ENCODE measurements around the gene DCUN1D1.

Gene DCUN1D1

GRCh38 chr3:182895513-182896112 lies 84.7 kb downstream of the DCUN1D1 start:
- no peak for DNase-seq

GRCh38 chr3:182892226-182892625 lies 88.1 kb downstream of the DCUN1D1 start:
- DNase-seq = no peak

- no peak for DNase-seq
Observed at GRCh38 chr3:182891364-182891763, 89.0 kb downstream of the DCUN1D1 start.

DNA sequence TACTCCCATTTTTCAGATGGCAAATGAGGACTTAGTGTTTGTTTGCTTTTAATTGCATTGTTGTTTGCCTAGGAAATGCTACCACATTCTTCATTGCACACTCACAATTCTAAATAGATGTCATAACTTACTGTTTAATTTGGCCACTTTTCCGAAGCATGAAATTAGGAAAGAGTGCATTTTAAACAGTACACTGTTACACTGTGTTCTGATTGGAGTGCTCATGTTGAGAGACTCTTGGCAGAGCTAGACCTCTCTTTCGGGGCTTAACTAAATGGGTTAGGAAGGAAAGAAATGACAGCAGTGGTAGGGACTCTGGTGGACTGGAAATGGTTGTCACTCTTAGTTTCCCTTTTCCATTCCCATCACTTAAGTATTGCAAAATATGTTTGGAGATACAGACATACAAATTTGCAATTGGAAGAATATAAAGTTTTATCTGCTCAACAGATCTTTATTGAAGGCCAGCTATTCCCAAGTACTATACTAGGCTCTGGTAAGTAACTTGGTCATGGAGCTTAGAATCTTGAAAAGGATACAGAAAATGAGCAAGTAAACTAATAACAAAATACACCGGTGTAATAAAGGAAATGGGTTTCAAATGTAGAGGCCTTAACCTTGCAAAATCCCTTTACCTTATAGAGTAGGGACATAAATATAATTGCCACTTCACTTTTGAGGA lies 90.2 kb downstream of the DCUN1D1 start:
- DNase-seq = no peak

All from nucleus accumbens (tissue), 56 donors.